ENCODE results near the gene LINC01488. TPM values are rescaled to one million over a fixed set of nuclear protein-coding genes. Genes with fewer than 3 reads are reported as not detected.

LINC01488 gene
- total and polyA plus RNA-seq, 9 of the 15 experiments (the other 6 are each of a cell fraction or from before 2014, with no cell fraction given), result not detected

DNA sequence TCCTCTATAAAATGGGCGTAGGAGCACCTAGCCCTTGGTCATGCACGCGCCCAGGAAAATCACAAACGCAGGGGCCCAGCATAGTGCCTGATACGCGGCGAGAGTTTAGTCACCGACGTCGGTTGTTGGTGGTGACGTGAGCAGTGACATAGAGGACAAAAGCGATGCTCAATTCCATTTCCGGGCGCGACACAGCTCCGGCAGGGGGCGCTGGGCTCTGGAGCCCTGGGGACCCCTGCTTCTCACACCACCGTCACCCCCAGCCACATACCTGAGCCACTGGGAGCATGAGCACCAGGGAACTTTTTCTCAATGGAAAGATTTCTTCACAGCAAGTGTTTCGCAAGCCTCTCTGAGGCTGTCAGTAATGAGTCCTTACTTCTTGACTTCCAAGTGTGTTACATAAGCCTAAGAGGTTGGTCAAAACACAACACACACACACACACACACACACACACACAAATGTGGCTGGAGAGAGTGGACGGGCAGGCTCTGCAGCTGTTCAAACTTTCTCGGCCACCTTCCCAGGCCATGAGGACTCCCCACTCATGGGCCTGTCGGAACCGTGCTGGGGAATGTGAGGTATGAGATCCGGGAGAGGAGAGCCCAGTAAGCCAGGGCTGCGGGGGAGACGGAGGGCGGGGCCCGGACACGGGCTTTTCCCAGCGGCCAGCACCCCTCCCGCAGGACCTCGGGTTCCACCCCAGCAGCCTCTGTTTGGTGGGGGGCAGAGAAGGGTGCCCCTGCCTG is 36.9 kb upstream of the LINC01488 start (continued):
- TF ChIP-seq TAF1 (IDR thresholded peaks at IDR 0.05; ENCODE audit: control insufficient read depth, extremely low read depth, insufficient read depth, low read length, severe bottlenecking), result peak; percentile 37
- TF ChIP-seq, protein P1, sequence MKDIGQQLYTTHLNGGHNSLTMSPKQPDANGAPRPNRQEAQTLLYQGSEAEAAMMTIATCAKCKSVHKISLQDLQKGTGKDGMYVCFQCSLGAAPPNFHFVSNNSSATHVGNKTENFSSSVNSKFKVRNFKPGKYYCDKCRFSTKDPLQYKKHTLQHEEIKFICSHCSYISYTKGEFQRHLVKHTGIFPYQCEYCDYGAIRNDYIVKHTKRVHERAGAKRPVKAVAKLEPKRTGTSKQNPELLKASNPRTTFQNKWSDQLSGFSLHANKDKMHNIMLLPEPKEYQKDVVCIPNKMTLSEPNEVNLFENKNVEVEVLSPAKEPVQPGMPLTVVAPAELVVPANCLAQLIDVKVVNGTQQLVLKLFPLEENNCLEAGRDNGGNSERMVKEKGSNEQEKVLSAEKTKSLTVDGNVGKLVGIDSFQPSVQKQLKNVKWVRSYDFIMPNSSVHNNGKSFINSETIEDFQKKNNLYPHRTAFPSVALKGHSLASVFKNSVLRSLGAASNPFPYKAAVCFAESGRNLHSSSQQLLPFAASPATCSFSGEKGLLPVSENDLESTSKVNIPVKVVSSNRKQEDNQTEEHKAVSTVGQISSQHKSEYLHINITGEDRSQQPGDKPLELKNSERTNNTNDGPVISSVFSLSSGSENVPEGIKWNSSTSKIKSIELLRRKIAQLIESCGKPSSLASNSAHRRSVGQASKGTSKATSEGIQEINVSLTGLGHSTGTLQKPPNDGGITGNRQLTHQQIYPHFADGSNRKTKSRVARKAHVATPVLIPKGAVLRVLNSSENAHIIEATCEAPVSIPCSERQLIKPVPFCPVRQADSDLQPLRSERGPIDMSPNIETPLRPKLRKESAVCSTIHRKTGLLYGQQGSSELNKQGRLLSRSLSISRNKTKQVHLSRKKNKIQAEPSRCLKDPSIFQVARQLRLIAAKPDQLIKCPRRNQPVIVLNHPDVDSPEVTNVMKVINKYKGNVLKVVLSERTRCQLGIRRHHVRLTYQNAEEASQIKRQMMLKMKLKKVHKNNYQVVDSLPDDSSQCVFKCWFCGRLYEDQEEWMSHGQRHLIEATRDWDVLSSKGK (CRISPR knock-in tag; IDR thresholded peaks at IDR 0.05), result no peak
- peak; percentile 56; the same call in 1 of the 2 replicates for TF ChIP-seq XRCC5 (IDR thresholded peaks at IDR 0.05; ENCODE audit: low read depth, low read length)
- peak in 2 of 3 experiments; percentile 61 to 70 for TF ChIP-seq YY1 (IDR thresholded peaks at IDR 0.05; ENCODE audit: borderline replicate concordance in 1 of 3, control insufficient read depth in 1 of 3, extremely low read depth in 1 of 3, insufficient read depth in 3 of 3, insufficient read length in 1 of 3, insufficient replicate concordance in 2 of 3, low read depth in 1 of 3, low read length in 2 of 3)
- TF ChIP-seq, protein P2, sequence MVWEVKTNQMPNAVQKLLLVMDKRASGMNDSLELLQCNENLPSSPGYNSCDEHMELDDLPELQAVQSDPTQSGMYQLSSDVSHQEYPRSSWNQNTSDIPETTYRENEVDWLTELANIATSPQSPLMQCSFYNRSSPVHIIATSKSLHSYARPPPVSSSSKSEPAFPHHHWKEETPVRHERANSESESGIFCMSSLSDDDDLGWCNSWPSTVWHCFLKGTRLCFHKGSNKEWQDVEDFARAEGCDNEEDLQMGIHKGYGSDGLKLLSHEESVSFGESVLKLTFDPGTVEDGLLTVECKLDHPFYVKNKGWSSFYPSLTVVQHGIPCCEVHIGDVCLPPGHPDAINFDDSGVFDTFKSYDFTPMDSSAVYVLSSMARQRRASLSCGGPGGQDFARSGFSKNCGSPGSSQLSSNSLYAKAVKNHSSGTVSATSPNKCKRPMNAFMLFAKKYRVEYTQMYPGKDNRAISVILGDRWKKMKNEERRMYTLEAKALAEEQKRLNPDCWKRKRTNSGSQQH (CRISPR knock-in tag; IDR thresholded peaks at IDR 0.05), result 0 out of 2 replicates have a peak, but pooled peaks have one; percentile 42
- TF ChIP-seq ZNF263 (CRISPR knock-in tag; IDR thresholded peaks at IDR 0.05; ENCODE audit: borderline replicate concordance), result no peak; the same call in 1 of the 2 replicates
- peak; percentile 13; the same call in 1 of the 2 replicates for TF ChIP-seq ZNF583 (CRISPR knock-in tag; IDR thresholded peaks at IDR 0.05)
- TF ChIP-seq, protein P3, sequence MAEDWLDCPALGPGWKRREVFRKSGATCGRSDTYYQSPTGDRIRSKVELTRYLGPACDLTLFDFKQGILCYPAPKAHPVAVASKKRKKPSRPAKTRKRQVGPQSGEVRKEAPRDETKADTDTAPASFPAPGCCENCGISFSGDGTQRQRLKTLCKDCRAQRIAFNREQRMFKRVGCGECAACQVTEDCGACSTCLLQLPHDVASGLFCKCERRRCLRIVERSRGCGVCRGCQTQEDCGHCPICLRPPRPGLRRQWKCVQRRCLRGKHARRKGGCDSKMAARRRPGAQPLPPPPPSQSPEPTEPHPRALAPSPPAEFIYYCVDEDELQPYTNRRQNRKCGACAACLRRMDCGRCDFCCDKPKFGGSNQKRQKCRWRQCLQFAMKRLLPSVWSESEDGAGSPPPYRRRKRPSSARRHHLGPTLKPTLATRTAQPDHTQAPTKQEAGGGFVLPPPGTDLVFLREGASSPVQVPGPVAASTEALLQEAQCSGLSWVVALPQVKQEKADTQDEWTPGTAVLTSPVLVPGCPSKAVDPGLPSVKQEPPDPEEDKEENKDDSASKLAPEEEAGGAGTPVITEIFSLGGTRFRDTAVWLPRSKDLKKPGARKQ (CRISPR knock-in tag; IDR thresholded peaks at IDR 0.05), result no peak
- TF ChIP-seq MEF2A (IDR thresholded peaks at IDR 0.05; ENCODE audit: control insufficient read depth, low read depth, low read length), result peak; percentile 18; the same call in 1 of the 2 replicates
- TF ChIP-seq TCFL5 (CRISPR knock-in tag; conservative IDR thresholded peaks at IDR 0.05), result no peak
- TF ChIP-seq ZNF12 (CRISPR knock-in tag; IDR thresholded peaks at IDR 0.05), result no peak
- TF ChIP-seq, protein P4, sequence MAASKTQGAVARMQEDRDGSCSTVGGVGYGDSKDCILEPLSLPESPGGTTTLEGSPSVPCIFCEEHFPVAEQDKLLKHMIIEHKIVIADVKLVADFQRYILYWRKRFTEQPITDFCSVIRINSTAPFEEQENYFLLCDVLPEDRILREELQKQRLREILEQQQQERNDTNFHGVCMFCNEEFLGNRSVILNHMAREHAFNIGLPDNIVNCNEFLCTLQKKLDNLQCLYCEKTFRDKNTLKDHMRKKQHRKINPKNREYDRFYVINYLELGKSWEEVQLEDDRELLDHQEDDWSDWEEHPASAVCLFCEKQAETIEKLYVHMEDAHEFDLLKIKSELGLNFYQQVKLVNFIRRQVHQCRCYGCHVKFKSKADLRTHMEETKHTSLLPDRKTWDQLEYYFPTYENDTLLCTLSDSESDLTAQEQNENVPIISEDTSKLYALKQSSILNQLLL (CRISPR knock-in tag; IDR thresholded peaks at IDR 0.05; ENCODE audit: borderline replicate concordance), result no peak
- TF ChIP-seq BMI1 (IDR thresholded peaks at IDR 0.05; ENCODE audit: low read length), result no peak
- peak; percentile 87; the same call in 1 of the 2 replicates for TF ChIP-seq ZNF197 (CRISPR knock-in tag; IDR thresholded peaks at IDR 0.05; ENCODE audit: low read depth)
- TF ChIP-seq, protein P5, sequence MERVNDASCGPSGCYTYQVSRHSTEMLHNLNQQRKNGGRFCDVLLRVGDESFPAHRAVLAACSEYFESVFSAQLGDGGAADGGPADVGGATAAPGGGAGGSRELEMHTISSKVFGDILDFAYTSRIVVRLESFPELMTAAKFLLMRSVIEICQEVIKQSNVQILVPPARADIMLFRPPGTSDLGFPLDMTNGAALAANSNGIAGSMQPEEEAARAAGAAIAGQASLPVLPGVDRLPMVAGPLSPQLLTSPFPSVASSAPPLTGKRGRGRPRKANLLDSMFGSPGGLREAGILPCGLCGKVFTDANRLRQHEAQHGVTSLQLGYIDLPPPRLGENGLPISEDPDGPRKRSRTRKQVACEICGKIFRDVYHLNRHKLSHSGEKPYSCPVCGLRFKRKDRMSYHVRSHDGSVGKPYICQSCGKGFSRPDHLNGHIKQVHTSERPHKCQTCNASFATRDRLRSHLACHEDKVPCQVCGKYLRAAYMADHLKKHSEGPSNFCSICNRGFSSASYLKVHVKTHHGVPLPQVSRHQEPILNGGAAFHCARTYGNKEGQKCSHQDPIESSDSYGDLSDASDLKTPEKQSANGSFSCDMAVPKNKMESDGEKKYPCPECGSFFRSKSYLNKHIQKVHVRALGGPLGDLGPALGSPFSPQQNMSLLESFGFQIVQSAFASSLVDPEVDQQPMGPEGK (CRISPR knock-in tag; IDR thresholded peaks at IDR 0.05; ENCODE audit: borderline replicate concordance), result no peak

All from K562 (cell line).